GM23338 (cell line): ENCODE results near the gene GOSR1. TPM values are rescaled to one million over a fixed set of nuclear protein-coding genes. Genes with fewer than 3 reads are reported as not detected.
"Not testable (repeated sequence)": the region's sequence is repeated elsewhere in the genome, so short reads cannot be mapped to it uniquely, and the experiment has no call there.

Experiments
- ATAC-seq: fragments of 200-7000 bp; cut with Tn5 transposase; 3 replicates; pipeline ENCODE4 v1.9.1; 2020
- DNase-seq: peaks from one replicate; pipeline ENCODE4 v3.0.0-alpha.2; 2015; ENCODE audit warnings: low spot score
- H2AFZ ChIP-seq: fragments of 200-600 bp; sonication (generic); 2 replicates; pipeline ENCODE4 v1.8.0; 2016; ENCODE audit warnings: antibody characterized with exemption, mild to moderate bottlenecking, moderate library complexity
- H3F3A ChIP-seq: fragments of 200-600 bp; sonication (generic); replicated peaks from 2 replicates; pipeline ENCODE4 v1.8.0; 2017; ENCODE audit warnings: antibody characterized with exemption, mixed run types, low read depth
- H3K27ac ChIP-seq: fragments of 200-600 bp; sonication (generic); 2 replicates; pipeline ENCODE4 v1.6.1; 2016; ENCODE audit warnings: low read depth
- H3K27me3 ChIP-seq: fragments of 200-600 bp; sonication (generic); 2 replicates; pipeline ENCODE4 v1.8.0; 2016; ENCODE audit warnings: mild to moderate bottlenecking, mixed run types, moderate library complexity; ENCODE audit not compliant: insufficient read depth
- H3K36me3 ChIP-seq: fragments of 200-600 bp; sonication (generic); 2 replicates; pipeline ENCODE4 v1.8.0; 2016; ENCODE audit warnings: mild to moderate bottlenecking; ENCODE audit not compliant: insufficient read depth
- H3K4me1 ChIP-seq: fragments of 200-600 bp; sonication (generic); 2 replicates; pipeline ENCODE4 v1.8.0; 2016; ENCODE audit warnings: mild to moderate bottlenecking, moderate library complexity; ENCODE audit not compliant: insufficient read depth
- H3K4me2 ChIP-seq: fragments of 200-600 bp; sonication (generic); 2 replicates; pipeline ENCODE4 v1.7.1; 2017; ENCODE audit warnings: mixed run types
- H3K4me3 ChIP-seq: fragments of 200-600 bp; sonication (generic); 2 replicates; pipeline ENCODE4 v1.6.1; 2016; ENCODE audit warnings: mixed run types
- H3K79me2 ChIP-seq: fragments of 200-600 bp; sonication (generic); replicated peaks from 2 replicates; pipeline ENCODE4 v1.8.0; 2017; ENCODE audit warnings: mild to moderate bottlenecking; ENCODE audit not compliant: insufficient read depth
- H3K9me2 ChIP-seq: fragments of 200-600 bp; sonication (generic); 2 replicates; pipeline ENCODE4 v1.8.0; 2017; ENCODE audit not compliant: insufficient read depth
- H4K20me1 ChIP-seq: fragments of 200-600 bp; sonication (generic); replicated peaks from 2 replicates; pipeline ENCODE4 v1.8.0; 2017; ENCODE audit warnings: mild to moderate bottlenecking; ENCODE audit not compliant: insufficient read depth
- H3K27ac Mint-ChIP-seq: 2 replicates; pipeline ENCODE4 v1.8.0; 2020; ENCODE audit warnings: inconsistent platforms, mild to moderate bottlenecking, moderate library complexity, mixed read lengths
- H3K27me3 Mint-ChIP-seq: 3 replicates; pipeline ENCODE4 v1.8.0; 2022; ENCODE audit warnings: low read depth, mild to moderate bottlenecking, moderate library complexity, mixed read lengths, inconsistent platforms; ENCODE audit not compliant: insufficient read depth, poor library complexity
- H3K36me3 Mint-ChIP-seq: 3 replicates; pipeline ENCODE4 v1.8.0; 2021; ENCODE audit warnings: low read depth, mild to moderate bottlenecking, inconsistent platforms, moderate library complexity, mixed read lengths
- H3K4me1 Mint-ChIP-seq: 3 replicates; pipeline ENCODE4 v1.8.0; 2020; ENCODE audit warnings: mild to moderate bottlenecking, inconsistent platforms, mixed read lengths
- H3K4me3 Mint-ChIP-seq: 3 replicates; pipeline ENCODE4 v1.8.0; 2021; ENCODE audit warnings: moderate library complexity, mild to moderate bottlenecking, inconsistent platforms, mixed read lengths
- H3K9me3 Mint-ChIP-seq: 3 replicates; pipeline ENCODE4 v1.8.0; 2020; ENCODE audit warnings: moderate library complexity, mild to moderate bottlenecking, inconsistent platforms, mixed read lengths
- CREB1 ChIP-seq: fragments of 250-450 bp; sonication (Bioruptor Pico); IDR thresholded peaks from 2 replicates; pipeline ENCODE4 v1.5.0; 2020; ENCODE audit warnings: low read depth, mild to moderate bottlenecking, moderate library complexity
- EZH2 ChIP-seq: fragments of 200-600 bp; sonication (generic); IDR thresholded peaks from one replicate; pipeline ENCODE4 v1.8.0; 2017; ENCODE audit warnings: antibody characterized with exemption, mild to moderate bottlenecking, low read depth; ENCODE audit not compliant: unreplicated experiment
- EZH2phosphoT487 ChIP-seq: fragments of 200-600 bp; sonication (generic); IDR thresholded peaks from one replicate; pipeline ENCODE4 v1.8.1; 2018; ENCODE audit warnings: antibody characterized with exemption; ENCODE audit not compliant: unreplicated experiment
- NANOG ChIP-seq: IDR thresholded peaks from 2 replicates; pipeline ENCODE4 v1.6.1; 2016; ENCODE audit warnings: antibody characterized with exemption, borderline replicate concordance
- POLR2AphosphoS5 ChIP-seq: IDR thresholded peaks from 2 replicates; pipeline ENCODE4 v1.6.1; 2016; ENCODE audit warnings: antibody characterized with exemption, low read depth
- STAT1 ChIP-seq: IDR thresholded peaks from one replicate; pipeline ENCODE4 v1.6.1; 2016; ENCODE audit warnings: antibody characterized with exemption; ENCODE audit not compliant: unreplicated experiment
- ZNF114 ChIP-seq: fragments of 250-450 bp; sonication (Bioruptor Pico); IDR thresholded peaks from 2 replicates; pipeline ENCODE4 v1.5.0; 2020; ENCODE audit warnings: mild to moderate bottlenecking, moderate library complexity
- ZNF331 ChIP-seq: fragments of 250-450 bp; sonication (Bioruptor Pico); IDR thresholded peaks from 2 replicates; pipeline ENCODE4 v1.5.0; 2020; ENCODE audit warnings: low read depth, mild to moderate bottlenecking, moderate library complexity
- polyA plus RNA-seq: library from polyadenylated mRNA; unstranded; fragments of >200 nt; fragmentation: Nextera tagmentation; extraction: Ambion mirVana; gene quantifications from 2 replicates; pipeline ENCODE4 v1.2.1, GENCODE V29; 2016
- total RNA-seq: library from RNA; depleted of rRNA; stranded (reverse); fragments of >200 nt; shearing (Covaris generic); gene quantifications from 2 replicates; pipeline ENCODE4 v1.2.3, GENCODE V29; 2014
- TF ChIP-seq, protein P1 (sequence below): fragments of 250-450 bp; sonication (Bioruptor Pico); IDR thresholded peaks from 2 replicates; pipeline ENCODE4 v1.5.0; 2020; ENCODE audit warnings: mild to moderate bottlenecking, moderate library complexity
- TF ChIP-seq, protein P2 (sequence below): IDR thresholded peaks from one replicate; pipeline ENCODE4 v1.6.1; 2018; ENCODE audit warnings: antibody characterized with exemption; ENCODE audit not compliant: unreplicated experiment

Gene GOSR1
- total and polyA plus RNA-seq, 2 experiments from 2014 or later, result 33.4 to 74.1 TPM

DNA sequence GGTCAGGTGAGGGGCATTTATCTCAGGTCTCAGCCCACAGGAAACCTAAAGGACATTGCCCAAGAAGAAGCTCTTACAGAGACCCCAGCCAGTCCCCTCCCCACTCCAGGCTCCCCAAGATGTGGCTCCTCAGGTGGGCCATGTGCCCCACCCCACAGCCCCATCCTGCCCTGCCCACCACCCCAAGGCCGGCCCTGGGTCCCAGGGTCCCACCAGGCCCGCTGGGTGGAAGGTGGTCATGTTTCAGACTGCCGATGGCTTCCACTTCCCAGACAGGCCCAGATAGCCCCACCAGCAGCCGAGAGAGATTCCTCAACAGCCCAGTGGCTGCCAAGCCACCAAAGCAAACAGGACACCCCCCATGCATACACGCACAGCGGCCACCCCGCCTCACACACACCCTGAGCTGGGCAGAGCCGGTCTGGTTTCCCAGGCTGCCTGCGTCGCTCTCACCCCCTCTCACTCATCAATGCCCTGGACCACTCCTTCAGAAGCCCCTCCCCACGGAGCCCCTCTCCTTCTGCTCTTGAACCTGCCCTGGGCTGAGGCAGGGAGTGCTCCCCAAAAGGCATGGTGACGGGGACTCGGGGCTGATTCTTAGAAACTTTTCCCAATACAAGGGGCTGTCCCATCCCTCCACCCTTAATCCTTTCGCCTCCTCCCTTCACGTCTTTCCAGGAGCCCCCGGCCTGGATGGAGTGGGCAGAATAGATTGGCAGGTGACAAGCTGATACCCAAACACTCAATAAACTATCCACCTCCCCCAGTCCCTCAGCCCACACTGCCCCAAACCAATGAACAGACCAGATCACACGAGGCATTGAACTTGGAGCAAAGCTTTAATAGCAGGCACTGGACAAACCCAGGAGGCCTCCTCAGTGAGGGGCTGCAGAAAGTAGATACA lies 95.7 kb downstream of the GOSR1 start:
- not testable (repeated sequence) for H3K4me3 ChIP-seq, ATAC-seq, H3F3A ChIP-seq, DNase-seq, H3K27ac Mint-ChIP-seq, H3K4me3 Mint-ChIP-seq, H2AFZ ChIP-seq, H4K20me1 ChIP-seq, H3K36me3 ChIP-seq, H3K4me1 Mint-ChIP-seq, H3K9me2 ChIP-seq, H3K27me3 Mint-ChIP-seq, H3K27ac ChIP-seq, H3K4me1 ChIP-seq, H3K27me3 ChIP-seq, H3K9me3 Mint-ChIP-seq, H3K79me2 ChIP-seq, H3K4me2 ChIP-seq, H3K36me3 Mint-ChIP-seq

DNA sequence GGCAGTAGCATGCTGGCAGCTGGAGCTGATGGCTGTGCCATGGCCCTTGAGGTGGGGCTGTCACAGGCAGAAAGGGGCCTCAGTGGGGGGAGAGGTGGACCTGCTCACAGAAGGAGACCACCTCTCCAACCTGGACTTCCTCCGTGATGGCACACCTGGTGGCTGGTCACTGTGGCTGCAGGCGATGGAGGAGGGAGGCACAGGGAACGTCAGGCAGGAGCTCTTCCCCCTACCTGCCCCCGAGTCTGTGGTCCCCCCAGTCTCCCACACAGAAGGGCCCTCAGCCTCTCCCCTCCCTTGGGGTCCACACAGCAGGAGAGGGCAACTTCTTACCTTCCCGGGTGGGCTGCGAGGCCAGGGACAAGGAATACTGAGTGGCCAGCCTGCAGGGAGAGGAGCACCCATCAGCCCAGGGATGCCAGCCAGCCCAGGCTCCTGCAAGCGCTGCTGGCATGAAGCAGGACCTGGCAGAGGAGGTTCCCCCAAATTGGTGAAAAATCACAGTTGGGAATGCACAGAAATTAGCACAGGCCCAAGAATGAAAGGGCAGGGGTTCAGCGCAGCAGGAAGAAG lies 96.5 kb downstream of the GOSR1 start:
- H3K4me3 ChIP-seq, result no peak overlapping the region
- DNase-seq, result no peak
- no peak overlapping the region for H3K27ac Mint-ChIP-seq
- H3K9me3 Mint-ChIP-seq, result no peaks in the 10 kb centered on the region
- no peak overlapping the region for H3K4me2 ChIP-seq
- no peaks in the 10 kb centered on the region for H3K4me1 ChIP-seq
- no peaks in the 10 kb centered on the region for H3K79me2 ChIP-seq
- H2AFZ ChIP-seq, result no peak overlapping the region
- H3K27me3 Mint-ChIP-seq, result peaks cover 5% of the 10 kb centered on the region
- H3K27ac ChIP-seq, result no peak overlapping the region
- H3K27me3 ChIP-seq, result no peaks in the 10 kb centered on the region
- H4K20me1 ChIP-seq, result no peaks in the 10 kb centered on the region
- no peak for ATAC-seq
- H3K4me1 Mint-ChIP-seq, result peaks cover 10% of the 10 kb centered on the region
- H3K9me2 ChIP-seq, result no peaks in the 10 kb centered on the region
- H3K36me3 ChIP-seq, result no peaks in the 10 kb centered on the region
- no peaks in the 10 kb centered on the region for H3K36me3 Mint-ChIP-seq
- no peak overlapping the region for H3K4me3 Mint-ChIP-seq
- H3F3A ChIP-seq, result no peaks in the 10 kb centered on the region
- TF ChIP-seq STAT1 (no peak), CREB1 (CRISPR knock-in tag) (no peak), ZNF331 (CRISPR knock-in tag) (no peak), POLR2AphosphoS5 (no peak), EZH2phosphoT487 (no peak), ZNF114 (CRISPR knock-in tag) (no peak), EZH2 (no peak), NANOG (no peak)
- TF ChIP-seq, protein P1, sequence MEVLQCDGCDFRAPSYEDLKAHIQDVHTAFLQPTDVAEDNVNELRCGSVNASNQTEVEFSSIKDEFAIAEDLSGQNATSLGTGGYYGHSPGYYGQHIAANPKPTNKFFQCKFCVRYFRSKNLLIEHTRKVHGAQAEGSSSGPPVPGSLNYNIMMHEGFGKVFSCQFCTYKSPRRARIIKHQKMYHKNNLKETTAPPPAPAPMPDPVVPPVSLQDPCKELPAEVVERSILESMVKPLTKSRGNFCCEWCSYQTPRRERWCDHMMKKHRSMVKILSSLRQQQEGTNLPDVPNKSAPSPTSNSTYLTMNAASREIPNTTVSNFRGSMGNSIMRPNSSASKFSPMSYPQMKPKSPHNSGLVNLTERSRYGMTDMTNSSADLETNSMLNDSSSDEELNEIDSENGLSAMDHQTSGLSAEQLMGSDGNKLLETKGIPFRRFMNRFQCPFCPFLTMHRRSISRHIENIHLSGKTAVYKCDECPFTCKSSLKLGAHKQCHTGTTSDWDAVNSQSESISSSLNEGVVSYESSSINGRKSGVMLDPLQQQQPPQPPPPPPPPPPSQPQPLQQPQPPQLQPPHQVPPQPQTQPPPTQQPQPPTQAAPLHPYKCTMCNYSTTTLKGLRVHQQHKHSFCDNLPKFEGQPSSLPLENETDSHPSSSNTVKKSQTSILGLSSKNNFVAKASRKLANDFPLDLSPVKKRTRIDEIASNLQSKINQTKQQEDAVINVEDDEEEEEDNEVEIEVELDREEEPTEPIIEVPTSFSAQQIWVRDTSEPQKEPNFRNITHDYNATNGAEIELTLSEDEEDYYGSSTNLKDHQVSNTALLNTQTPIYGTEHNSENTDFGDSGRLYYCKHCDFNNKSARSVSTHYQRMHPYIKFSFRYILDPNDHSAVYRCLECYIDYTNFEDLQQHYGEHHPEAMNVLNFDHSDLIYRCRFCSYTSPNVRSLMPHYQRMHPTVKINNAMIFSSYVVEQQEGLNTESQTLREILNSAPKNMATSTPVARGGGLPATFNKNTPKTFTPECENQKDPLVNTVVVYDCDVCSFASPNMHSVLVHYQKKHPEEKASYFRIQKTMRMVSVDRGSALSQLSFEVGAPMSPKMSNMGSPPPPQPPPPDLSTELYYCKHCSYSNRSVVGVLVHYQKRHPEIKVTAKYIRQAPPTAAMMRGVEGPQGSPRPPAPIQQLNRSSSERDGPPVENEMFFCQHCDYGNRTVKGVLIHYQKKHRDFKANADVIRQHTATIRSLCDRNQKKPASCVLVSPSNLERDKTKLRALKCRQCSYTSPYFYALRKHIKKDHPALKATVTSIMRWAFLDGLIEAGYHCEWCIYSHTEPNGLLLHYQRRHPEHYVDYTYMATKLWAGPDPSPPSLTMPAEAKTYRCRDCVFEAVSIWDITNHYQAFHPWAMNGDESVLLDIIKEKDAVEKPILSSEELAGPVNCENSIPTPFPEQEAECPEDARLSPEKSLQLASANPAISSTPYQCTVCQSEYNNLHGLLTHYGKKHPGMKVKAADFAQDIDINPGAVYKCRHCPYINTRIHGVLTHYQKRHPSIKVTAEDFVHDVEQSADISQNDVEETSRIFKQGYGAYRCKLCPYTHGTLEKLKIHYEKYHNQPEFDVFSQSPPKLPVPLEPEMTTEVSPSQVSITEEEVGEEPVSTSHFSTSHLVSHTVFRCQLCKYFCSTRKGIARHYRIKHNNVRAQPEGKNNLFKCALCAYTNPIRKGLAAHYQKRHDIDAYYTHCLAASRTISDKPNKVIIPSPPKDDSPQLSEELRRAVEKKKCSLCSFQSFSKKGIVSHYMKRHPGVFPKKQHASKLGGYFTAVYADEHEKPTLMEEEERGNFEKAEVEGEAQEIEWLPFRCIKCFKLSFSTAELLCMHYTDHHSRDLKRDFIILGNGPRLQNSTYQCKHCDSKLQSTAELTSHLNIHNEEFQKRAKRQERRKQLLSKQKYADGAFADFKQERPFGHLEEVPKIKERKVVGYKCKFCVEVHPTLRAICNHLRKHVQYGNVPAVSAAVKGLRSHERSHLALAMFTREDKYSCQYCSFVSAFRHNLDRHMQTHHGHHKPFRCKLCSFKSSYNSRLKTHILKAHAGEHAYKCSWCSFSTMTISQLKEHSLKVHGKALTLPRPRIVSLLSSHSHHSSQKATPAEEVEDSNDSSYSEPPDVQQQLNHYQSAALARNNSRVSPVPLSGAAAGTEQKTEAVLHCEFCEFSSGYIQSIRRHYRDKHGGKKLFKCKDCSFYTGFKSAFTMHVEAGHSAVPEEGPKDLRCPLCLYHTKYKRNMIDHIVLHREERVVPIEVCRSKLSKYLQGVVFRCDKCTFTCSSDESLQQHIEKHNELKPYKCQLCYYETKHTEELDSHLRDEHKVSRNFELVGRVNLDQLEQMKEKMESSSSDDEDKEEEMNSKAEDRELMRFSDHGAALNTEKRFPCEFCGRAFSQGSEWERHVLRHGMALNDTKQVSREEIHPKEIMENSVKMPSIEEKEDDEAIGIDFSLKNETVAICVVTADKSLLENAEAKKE (CRISPR knock-in tag), result no peak
- TF ChIP-seq, protein P2, sequence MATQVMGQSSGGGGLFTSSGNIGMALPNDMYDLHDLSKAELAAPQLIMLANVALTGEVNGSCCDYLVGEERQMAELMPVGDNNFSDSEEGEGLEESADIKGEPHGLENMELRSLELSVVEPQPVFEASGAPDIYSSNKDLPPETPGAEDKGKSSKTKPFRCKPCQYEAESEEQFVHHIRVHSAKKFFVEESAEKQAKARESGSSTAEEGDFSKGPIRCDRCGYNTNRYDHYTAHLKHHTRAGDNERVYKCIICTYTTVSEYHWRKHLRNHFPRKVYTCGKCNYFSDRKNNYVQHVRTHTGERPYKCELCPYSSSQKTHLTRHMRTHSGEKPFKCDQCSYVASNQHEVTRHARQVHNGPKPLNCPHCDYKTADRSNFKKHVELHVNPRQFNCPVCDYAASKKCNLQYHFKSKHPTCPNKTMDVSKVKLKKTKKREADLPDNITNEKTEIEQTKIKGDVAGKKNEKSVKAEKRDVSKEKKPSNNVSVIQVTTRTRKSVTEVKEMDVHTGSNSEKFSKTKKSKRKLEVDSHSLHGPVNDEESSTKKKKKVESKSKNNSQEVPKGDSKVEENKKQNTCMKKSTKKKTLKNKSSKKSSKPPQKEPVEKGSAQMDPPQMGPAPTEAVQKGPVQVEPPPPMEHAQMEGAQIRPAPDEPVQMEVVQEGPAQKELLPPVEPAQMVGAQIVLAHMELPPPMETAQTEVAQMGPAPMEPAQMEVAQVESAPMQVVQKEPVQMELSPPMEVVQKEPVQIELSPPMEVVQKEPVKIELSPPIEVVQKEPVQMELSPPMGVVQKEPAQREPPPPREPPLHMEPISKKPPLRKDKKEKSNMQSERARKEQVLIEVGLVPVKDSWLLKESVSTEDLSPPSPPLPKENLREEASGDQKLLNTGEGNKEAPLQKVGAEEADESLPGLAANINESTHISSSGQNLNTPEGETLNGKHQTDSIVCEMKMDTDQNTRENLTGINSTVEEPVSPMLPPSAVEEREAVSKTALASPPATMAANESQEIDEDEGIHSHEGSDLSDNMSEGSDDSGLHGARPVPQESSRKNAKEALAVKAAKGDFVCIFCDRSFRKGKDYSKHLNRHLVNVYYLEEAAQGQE, result no peak
